Mucosa of descending colon (tissue), 3 donors: ENCODE data around the gene MACROD1. TPM values are rescaled to one million over a fixed set of nuclear protein-coding genes. Genes with fewer than 3 reads are reported as not detected.
A peak's percentile ranks its signal among the peaks of the same experiment; 100 is the strongest.

Experiments
- ATAC-seq: fragments of 200-7000 bp; cut with Tn5 transposase; one replicate; pipeline ENCODE4 v1.9.1; 2020; ENCODE audit warnings: mild to moderate bottlenecking, moderate library complexity
- DNase-seq, 3 donors: peaks; one replicate each; pipeline ENCODE4 v3.0.0-alpha.2; 2020
- H3K36me3 ChIP-seq: fragments of 200-600 bp; one replicate; pipeline ENCODE4 v1.8.0; 2021; ENCODE audit warnings: low read depth, mild to moderate bottlenecking
- H3K4me1 ChIP-seq: fragments of 200-600 bp; one replicate; pipeline ENCODE4 v1.8.0; 2021; ENCODE audit warnings: low read depth, mild to moderate bottlenecking
- H3K4me3 ChIP-seq: fragments of 200-600 bp; one replicate; pipeline ENCODE4 v1.8.0; 2021; ENCODE audit warnings: mild to moderate bottlenecking
- H3K9me3 ChIP-seq: fragments of 200-600 bp; one replicate; pipeline ENCODE4 v1.8.0; 2021; ENCODE audit warnings: mild to moderate bottlenecking
- CTCF ChIP-seq: fragments of 200-600 bp; IDR thresholded peaks from one replicate; pipeline ENCODE4 v1.8.0; 2022; ENCODE audit warnings: antibody characterized with exemption, mild to moderate bottlenecking
- intact Hi-C, 2 donors: fragments of 100-400 bp; cut with DNase I in 1 of 2; cut with micrococcal nuclease in 1 of 2; formaldehyde crosslinking; loops; one replicate each; pipeline versions ENCODE4 v1.11.0 to v1.11.1; 2022; cut with DNase I, micrococcal nuclease
- total RNA-seq, 3 donors: library from RNA; stranded (reverse); fragmentation: NEBNext Ultra II Directional in 2 of 3; extraction: Animal tissue kit (Norgen Biotek cat#: 25700) in 2 of 3; gene quantifications; one replicate each; pipeline versions ENCODE4 v1.2.1 to v1.2.4, GENCODE V29; 2021 to 2023
- donor health status: DM: no; HTN: no; CAD: no; lungs with moderate emphysema.
- donor health status: DM: no; HTN: no; CAD: no.
- donor health status: DM: no; HTN: yes; CAD: no.

Gene MACROD1
- total RNA-seq, 3 donors from 2014 or later = 26.7 to 38.7 (median 38.1) TPM

DNA sequence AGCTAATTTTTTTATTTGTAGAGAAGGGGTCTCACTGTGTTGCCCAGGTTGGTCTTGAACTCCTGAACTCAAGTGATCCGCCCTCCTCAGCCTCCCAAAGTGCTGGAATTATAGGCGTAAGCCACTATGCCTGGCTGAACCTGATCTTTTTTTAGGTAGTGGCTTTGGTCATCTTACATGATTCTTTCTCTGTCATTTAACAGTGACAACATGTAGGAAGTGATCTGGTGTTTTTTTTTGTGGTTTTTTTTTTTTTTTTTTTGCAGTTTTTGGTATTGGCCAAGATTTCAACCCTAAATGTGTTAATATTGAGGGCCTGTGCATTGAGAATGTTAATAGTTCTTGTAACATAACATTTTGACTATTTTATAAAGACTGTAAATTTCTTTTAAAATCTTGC, 32.6 kb upstream of the MACROD1 start:
- no peak for ATAC-seq

GRCh38 chr11:64196626-64197025, 30.7 kb upstream of the MACROD1 start:
- TF ChIP-seq CTCF = no peak
- no peak for DNase-seq
- H3K4me1 ChIP-seq = no peaks in the 10 kb centered on the region
- peaks cover 11% of the 10 kb centered on the region for H3K36me3 ChIP-seq
- no peaks in the 10 kb centered on the region for H3K9me3 ChIP-seq
- ATAC-seq = no peak
- intact Hi-C loops = no loop called here
- no peak overlapping the region for H3K4me3 ChIP-seq

More for the DNA sequence above, 32.6 kb upstream of the MACROD1 start:
- TF ChIP-seq CTCF = no peak
- Histone ChIP-seq H3K4me3 (no peak overlapping the region), H3K4me1 (no peaks in the 10 kb centered on the region), H3K9me3 (no peaks in the 10 kb centered on the region), H3K36me3 (peaks cover 22% of the 10 kb centered on the region)
- intact Hi-C loops = no loop called here
- no peak for DNase-seq

DNA sequence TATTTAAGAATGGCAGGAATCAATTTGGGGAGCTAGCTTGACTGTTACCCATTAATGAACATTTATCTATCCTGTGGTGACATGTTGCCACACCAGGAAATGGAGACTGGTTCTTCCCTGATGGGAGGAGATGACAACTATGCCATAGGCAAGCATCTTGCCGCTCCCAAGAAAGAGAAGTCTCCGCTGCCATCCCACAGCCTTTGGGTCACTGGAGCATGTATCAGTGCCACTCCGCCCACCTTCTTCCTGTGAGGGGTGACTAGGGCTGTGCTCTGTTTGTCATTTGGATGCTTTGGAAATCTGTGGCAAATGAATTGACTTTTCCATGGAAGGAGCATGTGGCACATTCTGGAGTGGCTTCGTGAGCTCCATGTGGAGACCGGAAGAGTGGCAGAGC, 26.5 kb upstream of the MACROD1 start:
- Histone ChIP-seq H3K4me3 (no peak overlapping the region), H3K4me1 (peaks cover 7% of the 10 kb centered on the region), H3K36me3 (peaks cover 8% of the 10 kb centered on the region), H3K9me3 (no peaks in the 10 kb centered on the region)
- intact Hi-C loops = no loop called here
- ATAC-seq (no peak), DNase-seq (no peak)
- TF ChIP-seq CTCF = no peak

- no peaks in the 10 kb centered on the region for H3K9me3 ChIP-seq
- TF ChIP-seq CTCF = no peak
- H3K36me3 ChIP-seq = peaks cover 4% of the 10 kb centered on the region
- DNase-seq (peak in 1 of 3 donors; percentile 67), ATAC-seq (no peak)
- intact Hi-C loops = loop anchor here in 1 of 2 donors (10.0 kb wide), 1 partner anchor 58 kb away; the partner anchor contains the start of genes FKBP2 and PPP1R14B
- peak overlapping the region; percentile 91 for H3K4me3 ChIP-seq
- peaks cover 26% of the 10 kb centered on the region for H3K4me1 ChIP-seq
These were observed 20.7 kb upstream of the MACROD1 start for GRCh38 chr11:64186492-64187165.

- ATAC-seq = peak; percentile 86
- Histone ChIP-seq H3K4me3 (peak within 1 kb of the TSS; percentile 91), H3K36me3 (peaks cover 4% of the 10 kb centered on the region), H3K9me3 (no peaks in the 10 kb centered on the region), H3K4me1 (peaks cover 32% of the 10 kb centered on the region)
- peak; percentile 23 for TF ChIP-seq CTCF
- intact Hi-C loops = loop anchor here in 1 of 2 donors (10.0 kb wide), 1 partner anchor 59 kb away; the partner anchor contains the start of genes FKBP2 and PPP1R14B
- peak; percentile 97 to 99 (median 98) for DNase-seq
These were observed 20.0 kb upstream of the MACROD1 start, which contains the start of gene STIP1 for GRCh38 chr11:64185693-64186491. Gene STIP1, plus strand, starts transcription at chr11:64186171. Its CDS starts 91 bp downstream, at chr11:64186262.
